Amygdala (tissue), 56 donors: ENCODE results near the gene HLA-DRB1.
"Not testable (repeated sequence)": the region's sequence is repeated elsewhere in the genome, so short reads cannot be mapped to it uniquely, and the experiment has no call there.

Experiments used
- DNase-seq, 56 donors: peaks; one replicate each; lab custom pipeline; 2025; lab: John Stamatoyannopoulos, UW

Gene HLA-DRB1

GRCh38 chr6:32589596-32590449 lies at the start of gene HLA-DRB1:
Gene HLA-DRB1, minus strand, starts transcription at chr6:32589848. Its CDS starts 106 bp downstream, at chr6:32589742.
- peak in 9 of 56 donors; percentile 1 to 21 (median 7) for DNase-seq

GRCh38 chr6:32638532-32639219 lies 49.0 kb upstream of the HLA-DRB1 start:
- no peak for DNase-seq

GRCh38 chr6:32637883-32638282 lies 48.2 kb upstream of the HLA-DRB1 start:
- no peak for DNase-seq

- DNase-seq, result no peak
These were observed 47.7 kb upstream of the HLA-DRB1 start, which contains the start of gene HLA-DQA1 for GRCh38 chr6:32637219-32637880. Gene HLA-DQA1, plus strand, starts transcription at chr6:32637406. Its CDS starts 53 bp downstream, at chr6:32637459.

- no peak for DNase-seq
These were observed 46.0 kb upstream of the HLA-DRB1 start for GRCh38 chr6:32635526-32636123.

- DNase-seq, result not testable (repeated sequence)
These were observed 40.1 kb upstream of the HLA-DRB1 start for GRCh38 chr6:32629793-32630192.

- peak in 1 of 56 donors; percentile 1 for DNase-seq
These were observed 38.2 kb upstream of the HLA-DRB1 start for GRCh38 chr6:32627831-32628230.

GRCh38 chr6:32627249-32627648 lies 37.6 kb upstream of the HLA-DRB1 start:
- DNase-seq, result no peak

GRCh38 chr6:32625137-32625536 lies 35.5 kb upstream of the HLA-DRB1 start:
- no peak for DNase-seq

- no peak for DNase-seq
These were observed 34.9 kb upstream of the HLA-DRB1 start for GRCh38 chr6:32624565-32624964.

- DNase-seq, result no peak
These were observed 34.0 kb upstream of the HLA-DRB1 start for GRCh38 chr6:32623693-32624092.

- DNase-seq, result peak in 1 of 56 donors; percentile 20
These were observed 33.1 kb upstream of the HLA-DRB1 start for GRCh38 chr6:32622545-32623401.

- no peak for DNase-seq
These were observed 31.7 kb upstream of the HLA-DRB1 start for GRCh38 chr6:32621372-32621771.

- DNase-seq, result no peak
These were observed 28.1 kb upstream of the HLA-DRB1 start for GRCh38 chr6:32617751-32618150.

GRCh38 chr6:32615885-32616532 lies 26.4 kb upstream of the HLA-DRB1 start:
- no peak for DNase-seq

- no peak for DNase-seq
These were observed 24.9 kb upstream of the HLA-DRB1 start for GRCh38 chr6:32614366-32615081.

- DNase-seq, result no peak
These were observed 23.8 kb upstream of the HLA-DRB1 start for GRCh38 chr6:32613475-32613874.

- no peak for DNase-seq
These were observed 21.1 kb upstream of the HLA-DRB1 start for GRCh38 chr6:32610682-32611296.
